WTC11 (cell line): ENCODE data around the gene ZNF883. TPM values are rescaled to one million over a fixed set of nuclear protein-coding genes. Genes with fewer than 3 reads are reported as not detected.

Experiments
- ATAC-seq: fragments of 200-7000 bp; cut with Tn5 transposase; 2 replicates; pipeline ENCODE4 v1.10.0; 2021; ENCODE audit warnings: mild to moderate bottlenecking, moderate library complexity
- CTCF ChIA-PET: fragments of 300-600 bp; sonication (Branson Sonifier 250); formaldehyde crosslinking; loops from one replicate; lab custom pipeline; 2021; ENCODE audit warnings: antibody characterized with exemption; lab: Charles Lee
- POLR2A ChIA-PET: fragments of 350-600 bp; sonication (Branson Sonifier 250); formaldehyde crosslinking; loops from one replicate; lab custom pipeline; 2021; ENCODE audit warnings: antibody characterized with exemption; lab: Charles Lee
- DNase-seq: peaks from one replicate; pipeline ENCODE4 v3.0.0; 2021; ENCODE audit warnings: low spot score
- H3K27ac Mint-ChIP-seq: 2 replicates; pipeline ENCODE4 v1.8.0; 2021; ENCODE audit warnings: mixed read lengths
- H3K27me3 Mint-ChIP-seq: 2 replicates; pipeline ENCODE4 v1.8.0; 2021; ENCODE audit warnings: low read depth, mild to moderate bottlenecking, moderate library complexity, mixed read lengths
- H3K36me3 Mint-ChIP-seq: 2 replicates; pipeline ENCODE4 v1.8.0; 2021; ENCODE audit warnings: mixed read lengths
- H3K4me1 Mint-ChIP-seq: 2 replicates; pipeline ENCODE4 v1.8.0; 2022; ENCODE audit warnings: mixed read lengths
- H3K4me3 Mint-ChIP-seq: 2 replicates; pipeline ENCODE4 v1.8.0; 2021; ENCODE audit warnings: mild to moderate bottlenecking, moderate library complexity, mixed read lengths
- H3K9me3 Mint-ChIP-seq: 2 replicates; pipeline ENCODE4 v1.8.0; 2021; ENCODE audit warnings: mixed read lengths
- ATF1 ChIP-seq: sonication (generic); formaldehyde crosslinking; IDR thresholded peaks from 2 replicates; pipeline ENCODE4 v1.8.1; 2023; ENCODE audit warnings: mild to moderate bottlenecking, moderate library complexity, missing genetic modification reagents
- FOXP1 ChIP-seq: sonication (generic); formaldehyde crosslinking; IDR thresholded peaks from 2 replicates; pipeline ENCODE4 v1.8.0; 2022; ENCODE audit warnings: missing genetic modification reagents, mild to moderate bottlenecking, moderate library complexity, borderline replicate concordance
- GTF2I ChIP-seq: fragments of 250-450 bp; sonication (Bioruptor Pico); conservative IDR thresholded peaks from 2 replicates; pipeline ENCODE4 v1.4.0; 2021; ENCODE audit warnings: mild to moderate bottlenecking
- JAZF1 ChIP-seq: fragments of 250-450 bp; sonication (Bioruptor Pico); IDR thresholded peaks from 2 replicates; pipeline ENCODE4 v1.9.0; 2021; ENCODE audit warnings: moderate library complexity, mild to moderate bottlenecking, inconsistent platforms
- JUN ChIP-seq: sonication (generic); formaldehyde crosslinking; IDR thresholded peaks from 2 replicates; pipeline ENCODE4 v1.8.0; 2023; ENCODE audit warnings: mild to moderate bottlenecking, missing genetic modification reagents
- NFE2L1 ChIP-seq: sonication (generic); formaldehyde crosslinking; IDR thresholded peaks from 2 replicates; pipeline ENCODE4 v1.8.1; 2023; ENCODE audit warnings: missing genetic modification reagents
- OVOL2 ChIP-seq: fragments of 250-450 bp; sonication (Bioruptor Pico); IDR thresholded peaks from 2 replicates; pipeline ENCODE4 v1.9.0; 2021; ENCODE audit warnings: mild to moderate bottlenecking, borderline replicate concordance
- PRRX2 ChIP-seq: fragments of 250-450 bp; sonication (Bioruptor Pico); IDR thresholded peaks from 2 replicates; pipeline ENCODE4 v1.8.0; 2021; ENCODE audit warnings: mild to moderate bottlenecking
- SOX15 ChIP-seq: fragments of 250-450 bp; sonication (Bioruptor Pico); IDR thresholded peaks from 2 replicates; pipeline ENCODE4 v1.9.0; 2021; ENCODE audit warnings: mild to moderate bottlenecking
- TEAD1 ChIP-seq: sonication (generic); formaldehyde crosslinking; IDR thresholded peaks from 2 replicates; pipeline ENCODE4 v1.8.0; 2022; ENCODE audit warnings: mild to moderate bottlenecking, missing genetic modification reagents
- TEAD4 ChIP-seq: sonication (generic); formaldehyde crosslinking; IDR thresholded peaks from 2 replicates; pipeline ENCODE4 v1.8.0; 2022; ENCODE audit warnings: mild to moderate bottlenecking, missing genetic modification reagents
- ZBTB21 ChIP-seq: sonication (generic); formaldehyde crosslinking; IDR thresholded peaks from 2 replicates; pipeline ENCODE4 v1.8.1; 2023; ENCODE audit warnings: mild to moderate bottlenecking, missing genetic modification reagents, borderline replicate concordance
- ZNF281 ChIP-seq: sonication (generic); formaldehyde crosslinking; IDR thresholded peaks from 2 replicates; pipeline ENCODE4 v1.8.0; 2023; ENCODE audit warnings: mild to moderate bottlenecking, missing genetic modification reagents
- ZNF425 ChIP-seq: fragments of 250-450 bp; sonication (Bioruptor Pico); conservative IDR thresholded peaks from 2 replicates; pipeline ENCODE4 v1.9.0; 2021; ENCODE audit warnings: mild to moderate bottlenecking
- ZNF512 ChIP-seq: sonication (generic); formaldehyde crosslinking; IDR thresholded peaks from 2 replicates; pipeline ENCODE4 v1.8.1; 2022; ENCODE audit warnings: missing genetic modification reagents, borderline replicate concordance
- ZNF671 ChIP-seq: fragments of 250-450 bp; sonication (Bioruptor Pico); IDR thresholded peaks from 2 replicates; pipeline ENCODE4 v1.8.0; 2021; ENCODE audit warnings: mild to moderate bottlenecking
- total RNA-seq: library from RNA; stranded (reverse); gene quantifications from 3 replicates; pipeline ENCODE4 v1.2.3, GENCODE V29; 2021
- TF ChIP-seq, protein P1 (sequence below): sonication (generic); formaldehyde crosslinking; IDR thresholded peaks from 2 replicates; pipeline ENCODE4 v1.8.1; 2022; ENCODE audit warnings: low read depth, mild to moderate bottlenecking, moderate library complexity, missing genetic modification reagents, borderline replicate concordance
- TF ChIP-seq, protein P2 (sequence below): sonication (generic); formaldehyde crosslinking; IDR thresholded peaks from 2 replicates; pipeline ENCODE4 v1.8.0; 2022; ENCODE audit warnings: mild to moderate bottlenecking, missing genetic modification reagents

ZNF883 gene
- total RNA-seq, 1 experiment from 2014 or later = 22.0 TPM

DNA sequence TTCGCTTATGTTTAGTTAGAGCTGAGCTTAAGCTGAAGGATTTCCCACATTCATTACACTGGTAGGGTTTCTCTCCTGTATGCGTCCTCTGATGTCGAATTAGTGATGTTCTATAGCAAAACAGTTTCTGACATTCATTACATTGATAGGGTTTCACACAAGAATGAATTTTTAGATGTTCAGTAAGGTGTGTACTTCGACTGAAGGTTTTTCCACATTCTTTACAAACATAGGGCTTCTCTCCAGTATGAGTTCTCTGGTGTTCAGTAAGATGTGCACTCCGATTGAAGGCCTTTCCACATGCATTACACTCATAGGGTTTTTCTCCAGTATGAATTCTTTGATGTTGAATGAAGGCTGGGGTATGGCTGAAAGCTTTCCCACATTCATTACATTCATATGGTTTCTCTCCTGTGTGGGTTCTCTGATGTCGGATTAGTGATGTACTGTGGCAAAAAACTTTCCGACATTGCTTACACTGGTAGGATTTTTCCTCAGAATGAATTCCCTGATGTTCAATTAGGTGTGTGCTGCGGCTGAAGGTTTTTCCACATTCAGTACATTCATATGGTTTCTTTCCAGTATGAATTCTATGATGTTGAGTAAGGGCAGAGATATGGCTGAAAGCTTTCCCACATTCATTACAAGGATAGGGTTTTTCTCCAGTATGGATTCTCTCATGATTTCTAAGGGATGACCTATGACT is 14.6 kb downstream of the ZNF883 start:
- no peak for TF ChIP-seq JUN (CRISPR knock-in tag)
- TF ChIP-seq NFE2L1 (CRISPR knock-in tag) = no peak
- no peak for TF ChIP-seq ZNF512 (CRISPR knock-in tag)
- TF ChIP-seq FOXP1 (CRISPR knock-in tag) = no peak
- TF ChIP-seq ATF1 (CRISPR knock-in tag) = no peak
- TF ChIP-seq GTF2I (CRISPR knock-in tag) = no peak
- TF ChIP-seq OVOL2 (CRISPR knock-in tag) = no peak
- TF ChIP-seq JAZF1 (CRISPR knock-in tag) = no peak
- TF ChIP-seq SOX15 = no peak
- TF ChIP-seq TEAD1 = no peak
- TF ChIP-seq ZNF281 (CRISPR knock-in tag) = no peak
- no peak for TF ChIP-seq ZBTB21
- TF ChIP-seq, protein P1, sequence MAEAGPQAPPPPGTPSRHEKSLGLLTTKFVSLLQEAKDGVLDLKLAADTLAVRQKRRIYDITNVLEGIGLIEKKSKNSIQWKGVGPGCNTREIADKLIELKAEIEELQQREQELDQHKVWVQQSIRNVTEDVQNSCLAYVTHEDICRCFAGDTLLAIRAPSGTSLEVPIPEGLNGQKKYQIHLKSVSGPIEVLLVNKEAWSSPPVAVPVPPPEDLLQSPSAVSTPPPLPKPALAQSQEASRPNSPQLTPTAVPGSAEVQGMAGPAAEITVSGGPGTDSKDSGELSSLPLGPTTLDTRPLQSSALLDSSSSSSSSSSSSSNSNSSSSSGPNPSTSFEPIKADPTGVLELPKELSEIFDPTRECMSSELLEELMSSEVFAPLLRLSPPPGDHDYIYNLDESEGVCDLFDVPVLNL (CRISPR knock-in tag) = no peak
- TF ChIP-seq TEAD4 (CRISPR knock-in tag) = no peak
- no peak for TF ChIP-seq ZNF425 (CRISPR knock-in tag)
- TF ChIP-seq, protein P2, sequence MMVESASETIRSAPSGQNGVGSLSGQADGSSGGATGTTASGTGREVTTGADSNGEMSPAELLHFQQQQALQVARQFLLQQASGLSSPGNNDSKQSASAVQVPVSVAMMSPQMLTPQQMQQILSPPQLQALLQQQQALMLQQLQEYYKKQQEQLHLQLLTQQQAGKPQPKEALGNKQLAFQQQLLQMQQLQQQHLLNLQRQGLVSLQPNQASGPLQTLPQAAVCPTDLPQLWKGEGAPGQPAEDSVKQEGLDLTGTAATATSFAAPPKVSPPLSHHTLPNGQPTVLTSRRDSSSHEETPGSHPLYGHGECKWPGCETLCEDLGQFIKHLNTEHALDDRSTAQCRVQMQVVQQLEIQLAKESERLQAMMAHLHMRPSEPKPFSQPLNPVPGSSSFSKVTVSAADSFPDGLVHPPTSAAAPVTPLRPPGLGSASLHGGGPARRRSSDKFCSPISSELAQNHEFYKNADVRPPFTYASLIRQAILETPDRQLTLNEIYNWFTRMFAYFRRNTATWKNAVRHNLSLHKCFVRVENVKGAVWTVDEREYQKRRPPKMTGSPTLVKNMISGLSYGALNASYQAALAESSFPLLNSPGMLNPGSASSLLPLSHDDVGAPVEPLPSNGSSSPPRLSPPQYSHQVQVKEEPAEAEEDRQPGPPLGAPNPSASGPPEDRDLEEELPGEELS = no peak
- no peak for TF ChIP-seq ZNF671 (CRISPR knock-in tag)
- no peak for TF ChIP-seq PRRX2 (CRISPR knock-in tag)
- POLR2A ChIA-PET = no interaction called here
- DNase-seq (no peak), ATAC-seq (no peak)
- peaks cover 84% of the 10 kb centered on the region for H3K36me3 Mint-ChIP-seq
- H3K27me3 Mint-ChIP-seq = peaks cover 33% of the 10 kb centered on the region
- no peak overlapping the region for H3K4me3 Mint-ChIP-seq
- peaks cover 85% of the 10 kb centered on the region for H3K9me3 Mint-ChIP-seq
- CTCF ChIA-PET = no interaction called here
- no peak overlapping the region for H3K27ac Mint-ChIP-seq
- no peaks in the 10 kb centered on the region for H3K4me1 Mint-ChIP-seq
